C4-2B (cell line): Measurements from ENCODE around the gene ERICH6B.
"Not testable (repeated sequence)": the region's sequence is repeated elsewhere in the genome, so short reads cannot be mapped to it uniquely, and the experiment has no call there.

ENCODE experiments used
- H3K27ac ChIP-seq: fragments of 450-650 bp; 2 replicates; pipeline ENCODE4 v1.5.1; 2017
- ZFX ChIP-seq: fragments of 450-650 bp; IDR thresholded peaks from 2 replicates; pipeline ENCODE4 v1.6.1; 2017
- TF ChIP-seq, protein P1 (sequence below): fragments of 450-650 bp; conservative IDR thresholded peaks from 2 replicates; pipeline ENCODE4 v1.5.1; 2017; ENCODE audit warnings: mild to moderate bottlenecking

The ERICH6B gene

DNA sequence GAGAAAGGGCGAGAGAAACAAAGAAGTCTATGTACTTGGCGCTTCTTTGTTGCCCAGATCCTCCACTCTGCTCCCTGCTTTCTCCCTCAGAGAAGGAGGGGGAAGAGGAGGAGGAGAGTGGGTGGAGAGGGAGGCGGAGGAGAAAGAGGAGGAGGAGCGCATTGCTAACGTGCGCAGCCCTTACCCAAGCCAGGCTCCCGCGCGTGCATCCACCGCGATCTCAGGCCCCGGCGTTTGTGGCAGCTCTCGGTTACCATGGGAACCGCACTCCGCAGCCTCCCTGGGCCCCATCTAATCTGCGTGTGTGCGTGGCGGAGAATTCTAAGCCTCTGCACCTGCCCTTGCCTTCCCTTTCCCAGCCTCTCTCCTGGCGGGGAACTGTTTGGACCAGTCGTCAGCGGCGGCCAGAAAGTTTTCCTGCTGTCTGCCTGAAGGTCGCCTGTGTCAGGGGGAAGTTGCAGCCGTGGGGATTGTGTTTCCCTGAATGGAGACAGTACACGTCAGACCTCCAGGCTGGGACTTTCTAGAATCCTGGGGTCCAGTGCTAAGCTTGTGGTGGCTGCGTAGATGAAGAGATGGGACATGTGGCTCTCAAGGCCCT lies at the start of gene ERICH6B:
ERICH6B (minus strand) TSS at position 239 of the 601 bp plus-strand sequence. CDS start 18,734 bp downstream, outside the sequence.
- no peak within 1 kb of the TSS for H3K27ac ChIP-seq
- TF ChIP-seq ZFX: no peak
- TF ChIP-seq, protein P1, sequence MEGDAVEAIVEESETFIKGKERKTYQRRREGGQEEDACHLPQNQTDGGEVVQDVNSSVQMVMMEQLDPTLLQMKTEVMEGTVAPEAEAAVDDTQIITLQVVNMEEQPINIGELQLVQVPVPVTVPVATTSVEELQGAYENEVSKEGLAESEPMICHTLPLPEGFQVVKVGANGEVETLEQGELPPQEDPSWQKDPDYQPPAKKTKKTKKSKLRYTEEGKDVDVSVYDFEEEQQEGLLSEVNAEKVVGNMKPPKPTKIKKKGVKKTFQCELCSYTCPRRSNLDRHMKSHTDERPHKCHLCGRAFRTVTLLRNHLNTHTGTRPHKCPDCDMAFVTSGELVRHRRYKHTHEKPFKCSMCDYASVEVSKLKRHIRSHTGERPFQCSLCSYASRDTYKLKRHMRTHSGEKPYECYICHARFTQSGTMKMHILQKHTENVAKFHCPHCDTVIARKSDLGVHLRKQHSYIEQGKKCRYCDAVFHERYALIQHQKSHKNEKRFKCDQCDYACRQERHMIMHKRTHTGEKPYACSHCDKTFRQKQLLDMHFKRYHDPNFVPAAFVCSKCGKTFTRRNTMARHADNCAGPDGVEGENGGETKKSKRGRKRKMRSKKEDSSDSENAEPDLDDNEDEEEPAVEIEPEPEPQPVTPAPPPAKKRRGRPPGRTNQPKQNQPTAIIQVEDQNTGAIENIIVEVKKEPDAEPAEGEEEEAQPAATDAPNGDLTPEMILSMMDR: no peak

DNA sequence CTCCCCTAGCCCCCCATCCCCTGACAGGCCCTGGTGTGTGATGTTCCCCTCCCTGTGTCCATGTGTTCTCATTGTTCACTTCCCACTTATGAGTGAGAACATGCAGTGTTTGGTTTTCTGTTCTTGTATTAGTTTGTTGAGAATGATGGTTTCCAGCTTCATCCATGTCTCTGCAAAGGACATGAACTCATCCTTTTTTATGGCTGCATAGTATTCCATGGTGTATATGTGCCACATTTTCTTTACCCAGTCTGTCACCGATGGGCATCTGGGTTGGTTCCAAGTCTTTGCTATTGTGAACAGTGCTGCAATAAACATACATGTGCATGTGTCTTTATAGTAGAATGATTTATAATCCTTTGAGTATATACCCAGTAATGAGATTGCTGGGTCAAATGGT lies 47.4 kb upstream of the ERICH6B start:
- not testable (repeated sequence) for H3K27ac ChIP-seq

DNA sequence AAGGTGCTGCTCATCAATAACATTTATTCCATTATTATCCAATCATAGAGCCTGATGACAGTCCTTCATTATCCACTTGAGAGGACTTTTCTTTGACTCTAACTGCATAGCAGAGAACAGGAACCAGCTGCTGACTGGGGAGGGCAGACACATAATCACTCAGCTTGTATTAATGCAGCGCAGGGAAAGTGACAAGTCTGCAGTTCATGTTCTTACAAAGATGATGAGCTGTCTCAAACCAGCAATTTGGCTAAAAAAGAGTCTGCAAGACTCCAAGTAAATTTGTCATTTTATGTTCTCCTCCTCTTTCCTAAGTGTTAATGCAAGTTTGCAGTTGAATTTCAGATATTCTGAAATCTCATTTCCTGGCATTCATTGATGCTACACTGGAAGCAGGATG lies 46.6 kb upstream of the ERICH6B start:
- no peak overlapping the region for H3K27ac ChIP-seq
- TF ChIP-seq, protein P1: no peak

DNA sequence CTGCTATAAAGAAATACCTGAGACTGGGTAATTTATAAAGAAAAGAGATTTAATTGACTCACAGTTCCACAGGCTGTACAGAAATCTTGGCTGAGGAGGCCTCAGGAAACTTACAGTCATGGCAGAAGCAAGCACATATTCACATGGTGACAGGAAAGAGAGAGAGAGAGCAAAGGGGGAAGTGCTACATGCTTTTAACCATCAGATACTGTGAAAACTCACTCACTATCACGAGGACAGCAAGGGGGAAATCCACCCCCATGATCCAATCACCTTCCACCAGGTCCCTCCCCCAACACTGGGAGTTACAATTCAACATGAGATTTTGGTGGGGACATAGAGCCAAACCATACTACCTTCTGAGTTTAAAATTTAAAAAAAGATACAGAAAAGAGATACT lies 44.9 kb upstream of the ERICH6B start:
- not testable (repeated sequence) for H3K27ac ChIP-seq

DNA sequence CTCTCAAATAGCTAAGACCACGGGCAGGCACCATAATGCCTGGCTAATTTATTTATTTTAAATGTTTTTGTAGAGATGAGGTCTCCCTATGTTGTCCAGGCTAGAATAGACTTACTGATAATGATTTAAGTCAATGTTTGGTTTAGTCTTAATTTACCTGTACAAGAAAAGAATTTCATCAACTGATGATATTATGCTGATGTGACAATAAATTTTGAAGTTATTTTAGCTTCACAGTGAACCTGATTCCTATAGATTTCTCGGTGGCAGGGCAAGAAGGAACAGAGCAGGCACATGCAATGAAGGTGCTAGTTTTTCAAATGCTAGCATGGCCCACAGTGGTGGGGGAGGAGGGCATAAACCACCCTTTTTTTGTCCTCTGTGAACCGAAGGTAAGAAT lies 44.0 kb upstream of the ERICH6B start:
- H3K27ac ChIP-seq: no peak overlapping the region
- no peak for TF ChIP-seq ZFX
- TF ChIP-seq, protein P1: no peak

DNA sequence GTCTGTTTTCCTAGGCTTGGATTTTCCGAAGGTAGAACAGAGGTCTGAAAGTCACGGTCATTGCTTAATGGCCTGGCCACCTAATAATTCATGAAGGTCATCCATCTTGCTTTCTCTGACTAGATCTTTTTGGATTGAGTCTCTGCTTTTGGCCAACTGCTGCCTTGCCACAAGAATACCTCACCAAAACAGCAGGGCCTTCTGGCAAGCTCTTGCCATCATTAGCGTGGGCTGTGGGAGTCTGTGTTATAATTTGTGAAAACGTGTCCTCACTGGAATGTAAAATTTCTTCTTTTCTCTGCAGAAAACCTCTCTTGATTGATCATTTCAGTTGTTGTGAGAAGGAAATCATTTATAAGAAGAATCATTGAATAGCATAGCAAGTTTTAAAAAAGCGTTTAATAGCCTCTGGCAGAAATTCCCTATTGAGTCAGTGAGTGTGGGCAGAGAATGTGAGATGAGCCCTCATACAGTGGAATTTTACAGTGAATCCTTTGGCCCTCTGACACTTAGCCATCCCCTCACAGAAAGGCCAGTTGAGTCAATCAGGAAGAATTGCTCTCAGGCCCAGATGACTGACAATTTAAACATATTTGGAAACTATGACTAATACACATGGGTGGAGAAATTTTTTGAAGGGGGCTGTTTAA lies 43.2 kb upstream of the ERICH6B start:
- H3K27ac ChIP-seq: no peak overlapping the region
- no peak for TF ChIP-seq ZFX
- TF ChIP-seq, protein P1: no peak

DNA sequence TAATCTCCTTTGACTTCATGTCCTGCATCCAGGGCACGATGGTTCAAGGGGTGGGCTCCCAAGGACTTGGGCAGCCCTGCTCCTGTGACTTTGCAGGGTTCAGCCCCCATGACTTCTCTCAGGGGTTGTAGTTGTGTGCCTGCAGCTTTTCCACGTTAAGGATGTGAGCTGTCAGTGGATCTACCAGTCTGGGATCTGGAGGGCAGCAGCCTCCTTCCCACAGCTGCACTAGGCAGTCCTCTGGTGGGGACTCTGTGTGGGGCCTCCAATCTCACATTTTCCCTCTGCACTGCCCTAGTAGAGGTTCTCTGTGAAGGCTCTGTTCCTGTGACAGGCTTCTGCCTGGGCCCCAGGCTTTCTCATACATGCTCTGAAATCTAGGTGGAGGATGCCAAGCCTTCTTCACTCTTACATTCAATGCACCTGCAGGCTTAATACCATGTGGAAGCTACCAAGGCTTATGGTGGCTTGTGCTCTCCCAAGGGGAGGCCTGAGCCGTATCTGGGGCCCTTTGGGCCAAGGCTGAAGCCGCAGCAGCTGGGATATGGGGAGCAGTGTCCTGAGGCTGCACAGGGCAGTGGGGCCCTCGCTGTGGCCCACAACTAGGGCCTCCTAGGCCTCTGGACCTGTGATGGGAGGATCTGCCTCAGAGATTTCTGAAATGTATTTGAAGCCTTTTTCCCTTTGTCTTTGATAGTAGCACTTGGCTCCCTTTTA lies 39.3 kb upstream of the ERICH6B start:
- TF ChIP-seq, protein P1: no peak
- H3K27ac ChIP-seq: no peak overlapping the region

DNA sequence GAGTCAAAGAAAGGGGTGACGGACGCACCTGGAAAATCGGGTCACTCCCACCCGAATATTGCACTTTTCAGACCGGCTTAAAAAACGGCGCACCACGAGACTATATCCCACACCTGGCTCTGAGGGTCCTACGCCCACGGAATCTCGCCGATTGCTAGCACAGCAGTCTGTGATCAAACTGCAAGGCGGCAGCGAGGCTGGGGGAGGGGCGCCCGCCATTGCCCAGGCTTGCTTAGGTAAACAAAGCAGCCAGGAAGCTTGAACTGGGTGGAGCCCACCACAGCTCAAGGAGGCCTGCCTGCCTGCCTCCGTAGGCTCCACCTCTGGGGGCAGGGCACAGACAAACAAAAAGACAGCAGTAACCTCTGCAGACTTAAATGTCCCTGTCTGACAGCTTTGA lies 29.7 kb upstream of the ERICH6B start:
- not testable (repeated sequence) for H3K27ac ChIP-seq

DNA sequence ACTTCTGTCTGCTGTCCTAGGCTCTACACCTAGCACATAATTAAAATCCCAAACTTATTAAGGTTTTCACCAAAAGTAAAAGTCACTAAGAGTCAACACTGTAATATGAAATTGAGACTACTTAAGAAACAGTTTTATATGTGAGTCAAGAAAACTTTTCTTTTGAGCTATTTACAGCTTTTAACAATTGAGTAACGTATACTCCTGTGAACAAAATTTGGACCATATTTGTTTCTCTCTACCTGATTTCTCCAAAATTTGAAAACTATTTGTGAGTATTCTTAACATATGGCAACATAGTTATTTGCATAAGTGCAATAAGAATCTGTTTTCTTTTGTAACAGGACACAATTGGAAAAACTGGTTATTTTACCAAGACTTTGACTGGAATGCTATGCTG lies 26.6 kb upstream of the ERICH6B start:
- H3K27ac ChIP-seq: not testable (repeated sequence)

DNA sequence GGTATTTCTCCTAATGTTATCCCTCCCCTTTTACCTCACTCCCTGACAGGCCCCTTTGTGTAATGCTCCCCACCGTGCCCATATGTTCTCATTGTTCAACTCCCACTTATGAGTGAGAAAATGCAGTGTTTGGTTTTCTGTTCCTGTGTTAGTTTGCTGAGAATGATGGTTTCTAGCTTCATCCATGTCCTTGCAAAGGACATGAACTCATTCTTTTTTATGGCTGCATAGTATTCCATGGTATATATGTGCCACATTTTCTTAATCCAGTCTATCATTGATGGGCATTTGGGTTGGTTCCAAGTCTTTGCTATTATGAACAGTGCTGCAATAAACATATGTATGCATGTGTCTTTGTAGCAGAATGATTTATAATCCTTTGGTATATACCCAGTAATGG lies 19.8 kb upstream of the ERICH6B start:
- not testable (repeated sequence) for H3K27ac ChIP-seq
